GM23248 (cell line): Measurements from ENCODE around the gene SERPINI2.

Experiments
- EZH2 ChIP-seq: fragments of 200-600 bp; sonication (generic); IDR thresholded peaks from 2 replicates; pipeline ENCODE4 v1.6.1; 2018; ENCODE audit warnings: antibody characterized with exemption, mild to moderate bottlenecking; ENCODE audit not compliant: insufficient read depth, poor library complexity, severe bottlenecking
- EZH2phosphoT487 ChIP-seq: fragments of 200-600 bp; sonication (generic); IDR thresholded peaks from 2 replicates; pipeline ENCODE4 v1.6.1; 2018; ENCODE audit warnings: antibody characterized with exemption, moderate library complexity, mild to moderate bottlenecking, low read depth; ENCODE audit not compliant: insufficient read depth

GRCh38 chr3:167451282-167451681, 22.6 kb downstream of the SERPINI2 start:
- no peak for TF ChIP-seq EZH2
- no peak for TF ChIP-seq EZH2phosphoT487
